Mesothelial cell of epicardium (in vitro differentiated cells): Measurements from ENCODE around the gene SNX17. TPM values are rescaled to one million over a fixed set of nuclear protein-coding genes. Genes with fewer than 3 reads are reported as not detected.

ENCODE experiments used
- DNase-seq, 2 experiments: peaks; one replicate each; pipeline ENCODE4 v3.0.0; 2021; ENCODE audit warnings: low spot score in 2 of 2; ENCODE audit not compliant: unreplicated experiment in 2 of 2
- H3K27ac Mint-ChIP-seq: 2 replicates; pipeline ENCODE4 v1.8.0; 2021; ENCODE audit warnings: mixed read lengths
- H3K27me3 Mint-ChIP-seq: 2 replicates; pipeline ENCODE4 v1.8.0; 2021; ENCODE audit warnings: low read depth, mixed read lengths
- H3K36me3 Mint-ChIP-seq: 2 replicates; pipeline ENCODE4 v1.8.0; 2021; ENCODE audit warnings: mixed read lengths
- H3K4me1 Mint-ChIP-seq: 2 replicates; pipeline ENCODE4 v1.8.0; 2021; ENCODE audit warnings: mixed read lengths
- H3K4me3 Mint-ChIP-seq: 2 replicates; pipeline ENCODE4 v1.8.0; 2021; ENCODE audit warnings: mild to moderate bottlenecking, moderate library complexity, mixed read lengths
- H3K9me3 Mint-ChIP-seq: 2 replicates; pipeline ENCODE4 v1.8.0; 2021; ENCODE audit warnings: mixed read lengths
- total RNA-seq: library from RNA; stranded (reverse); gene quantifications from 3 replicates; pipeline ENCODE4 v1.2.1, GENCODE V29; 2021
- TF ChIP-seq, protein P1 (sequence below): fragments of 200-600 bp; sonication (generic); IDR thresholded peaks from one replicate; pipeline ENCODE4 v1.5.0; 2021; ENCODE audit warnings: antibody characterized with exemption; ENCODE audit not compliant: unreplicated experiment

The SNX17 gene
- total RNA-seq, 1 donor from 2014 or later = 88.2 TPM

DNA sequence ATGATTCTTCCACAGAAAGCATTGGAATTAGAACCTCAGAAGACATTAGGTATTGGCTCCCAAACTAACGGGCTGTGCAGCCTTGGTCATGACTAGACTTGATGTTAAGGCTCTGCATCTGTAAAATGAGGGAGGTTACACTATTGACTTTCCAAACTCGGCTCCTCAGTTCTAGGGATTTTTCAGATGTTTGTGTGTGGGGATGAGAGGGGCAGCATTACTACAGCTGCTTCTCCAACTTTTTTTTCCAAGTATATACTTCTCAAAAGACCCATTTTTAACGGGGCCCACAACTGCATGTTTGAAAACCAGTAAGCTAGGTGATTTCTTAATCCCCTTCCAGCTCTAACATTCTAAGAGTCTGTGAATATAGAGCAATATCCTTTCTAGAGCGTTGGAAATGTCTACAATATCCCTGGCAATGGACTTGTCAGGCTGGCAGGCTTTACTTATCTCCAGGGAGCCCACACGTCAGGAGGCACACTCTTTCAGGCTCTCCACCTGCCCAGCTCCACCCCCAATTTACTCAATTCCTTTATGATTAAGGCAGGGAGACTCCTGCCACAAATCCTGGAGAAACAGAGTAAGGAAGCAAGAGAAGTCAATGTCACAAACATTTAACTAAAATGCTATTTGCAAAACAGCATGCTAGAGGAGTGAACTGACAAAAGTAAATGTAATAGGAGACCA lies 46.7 kb upstream of the SNX17 start:
- H3K27ac Mint-ChIP-seq = peak overlapping the region; percentile 99
- no peaks in the 10 kb centered on the region for H3K27me3 Mint-ChIP-seq
- H3K4me3 Mint-ChIP-seq = peak overlapping the region; percentile 91
- TF ChIP-seq, protein P1, sequence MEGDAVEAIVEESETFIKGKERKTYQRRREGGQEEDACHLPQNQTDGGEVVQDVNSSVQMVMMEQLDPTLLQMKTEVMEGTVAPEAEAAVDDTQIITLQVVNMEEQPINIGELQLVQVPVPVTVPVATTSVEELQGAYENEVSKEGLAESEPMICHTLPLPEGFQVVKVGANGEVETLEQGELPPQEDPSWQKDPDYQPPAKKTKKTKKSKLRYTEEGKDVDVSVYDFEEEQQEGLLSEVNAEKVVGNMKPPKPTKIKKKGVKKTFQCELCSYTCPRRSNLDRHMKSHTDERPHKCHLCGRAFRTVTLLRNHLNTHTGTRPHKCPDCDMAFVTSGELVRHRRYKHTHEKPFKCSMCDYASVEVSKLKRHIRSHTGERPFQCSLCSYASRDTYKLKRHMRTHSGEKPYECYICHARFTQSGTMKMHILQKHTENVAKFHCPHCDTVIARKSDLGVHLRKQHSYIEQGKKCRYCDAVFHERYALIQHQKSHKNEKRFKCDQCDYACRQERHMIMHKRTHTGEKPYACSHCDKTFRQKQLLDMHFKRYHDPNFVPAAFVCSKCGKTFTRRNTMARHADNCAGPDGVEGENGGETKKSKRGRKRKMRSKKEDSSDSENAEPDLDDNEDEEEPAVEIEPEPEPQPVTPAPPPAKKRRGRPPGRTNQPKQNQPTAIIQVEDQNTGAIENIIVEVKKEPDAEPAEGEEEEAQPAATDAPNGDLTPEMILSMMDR = no peak
- peaks cover 14% of the 10 kb centered on the region for H3K4me1 Mint-ChIP-seq
- no peaks in the 10 kb centered on the region for H3K9me3 Mint-ChIP-seq
- peaks cover 19% of the 10 kb centered on the region for H3K36me3 Mint-ChIP-seq
- no peak for DNase-seq

DNA sequence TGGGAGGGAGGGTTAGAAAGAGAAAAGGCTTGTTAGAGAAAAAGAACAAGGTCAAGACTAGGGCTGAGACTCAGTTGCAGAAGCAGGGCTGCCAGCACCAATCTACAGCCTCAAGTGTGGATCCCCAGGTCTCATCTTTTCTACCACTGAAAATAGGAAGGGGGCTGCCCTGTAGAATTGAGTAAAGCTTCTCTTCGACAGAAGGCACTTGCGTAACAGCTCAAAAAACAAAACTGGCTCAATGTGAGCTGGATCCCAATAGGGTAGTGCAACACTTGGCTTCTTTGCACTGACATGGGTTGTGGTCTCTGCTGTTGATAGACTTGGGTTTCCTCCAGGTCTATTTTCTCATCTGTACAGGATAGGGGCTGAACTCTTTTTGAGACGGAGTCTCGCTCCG lies 45.7 kb upstream of the SNX17 start:
- TF ChIP-seq, protein P1 = no peak
- H3K27ac Mint-ChIP-seq = peak overlapping the region; percentile 39
- peak overlapping the region; percentile 91 for H3K4me3 Mint-ChIP-seq

DNA sequence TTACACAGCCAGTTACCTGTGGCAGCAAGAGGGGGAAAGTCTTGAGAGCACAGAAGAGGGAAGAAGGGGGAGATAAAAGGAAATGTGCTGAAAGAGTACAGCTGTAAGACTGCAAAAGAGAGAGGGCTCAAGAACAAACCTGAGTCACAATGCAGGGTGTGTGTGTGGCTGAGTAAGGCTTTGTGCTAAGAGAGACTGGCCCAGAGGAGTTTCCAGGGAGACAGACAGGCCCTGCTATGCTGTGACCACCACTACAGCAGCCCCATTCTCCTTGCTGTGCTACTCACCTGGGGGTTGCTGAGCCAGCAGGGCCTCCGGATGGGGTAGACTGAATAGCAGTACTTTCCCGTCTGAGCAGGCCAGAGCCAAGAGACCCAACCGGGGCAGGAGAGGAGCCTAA lies 35.1 kb upstream of the SNX17 start:
- no peak for DNase-seq
- H3K27ac Mint-ChIP-seq = no peak overlapping the region
- no peak overlapping the region for H3K4me3 Mint-ChIP-seq
- H3K4me1 Mint-ChIP-seq = no peaks in the 10 kb centered on the region
- no peaks in the 10 kb centered on the region for H3K27me3 Mint-ChIP-seq
- TF ChIP-seq, protein P1 = no peak
- H3K36me3 Mint-ChIP-seq = peaks cover 36% of the 10 kb centered on the region
- H3K9me3 Mint-ChIP-seq = no peaks in the 10 kb centered on the region

More for the DNA sequence above, 45.7 kb upstream of the SNX17 start:
- Mint-ChIP-seq H3K27me3 (no peaks in the 10 kb centered on the region), H3K9me3 (no peaks in the 10 kb centered on the region), H3K36me3 (peaks cover 19% of the 10 kb centered on the region), H3K4me1 (peaks cover 14% of the 10 kb centered on the region)
- no peak for DNase-seq

DNA sequence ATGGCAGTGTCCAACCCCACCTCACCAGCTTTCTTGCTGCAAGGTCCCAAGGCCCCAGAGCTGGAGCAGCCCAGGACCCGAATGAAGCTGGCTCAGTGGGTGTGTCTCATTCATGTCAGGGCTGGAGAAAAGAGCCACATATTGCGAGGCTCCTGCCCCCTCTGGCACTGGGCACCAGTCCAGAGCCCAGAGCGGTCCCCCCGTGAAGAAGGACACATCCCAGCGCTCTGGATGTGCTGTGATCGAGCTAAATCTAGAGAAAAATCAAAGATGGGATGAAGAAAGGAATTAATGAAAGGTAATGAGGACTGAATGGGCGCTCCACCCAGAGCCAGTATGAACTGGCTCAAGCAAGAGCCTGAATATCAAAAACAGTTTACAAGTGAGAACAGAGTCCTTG lies 34.2 kb upstream of the SNX17 start:
- Mint-ChIP-seq H3K27ac (no peak overlapping the region), H3K36me3 (peaks cover 34% of the 10 kb centered on the region), H3K9me3 (no peaks in the 10 kb centered on the region), H3K4me1 (no peaks in the 10 kb centered on the region), H3K27me3 (no peaks in the 10 kb centered on the region), H3K4me3 (no peak overlapping the region)
- TF ChIP-seq, protein P1 = no peak
- no peak for DNase-seq

DNA sequence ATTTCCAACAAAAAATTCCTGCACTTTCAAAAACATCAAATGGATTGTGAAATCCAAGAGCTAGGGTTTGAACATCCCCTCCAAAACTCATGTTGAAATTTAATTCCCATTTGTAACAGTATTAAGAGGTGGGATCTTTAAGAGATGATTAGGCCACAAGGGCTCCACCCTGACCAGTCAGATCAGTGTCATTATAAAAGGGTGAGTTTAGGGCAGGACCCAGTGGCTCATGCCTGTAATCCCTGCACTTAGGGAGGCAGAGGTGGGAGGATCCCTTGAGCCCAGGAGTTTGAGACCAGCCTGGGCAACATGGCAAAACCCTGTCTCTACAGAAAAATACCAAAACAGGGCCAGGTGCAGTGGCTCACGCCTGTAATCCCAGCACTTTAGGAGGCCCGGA lies 22.8 kb upstream of the SNX17 start:
- H3K27ac Mint-ChIP-seq = no peak overlapping the region
- no peak overlapping the region for H3K4me3 Mint-ChIP-seq
- no peaks in the 10 kb centered on the region for H3K9me3 Mint-ChIP-seq

More for the DNA sequence above, 22.8 kb upstream of the SNX17 start:
- TF ChIP-seq, protein P1 = no peak
- Mint-ChIP-seq H3K4me1 (no peaks in the 10 kb centered on the region), H3K36me3 (peaks cover 8% of the 10 kb centered on the region), H3K27me3 (no peaks in the 10 kb centered on the region)
- DNase-seq = no peak
